ENCODE measurements around the gene STK35.

GRCh38 chr20:2122936-2123335 lies 21.3 kb downstream of the STK35 start:
- no peak for TF ChIP-seq ZNF747 (CRISPR knock-in tag; IDR thresholded peaks at IDR 0.05; ENCODE audit: borderline replicate concordance)
- TF ChIP-seq MYC (CRISPR knock-in tag; IDR thresholded peaks at IDR 0.05; ENCODE audit: borderline replicate concordance) = no peak
- no peak for TF ChIP-seq CHD2 (IDR thresholded peaks at IDR 0.05; ENCODE audit: low read depth, low read length)

Measured in HepG2 (cell line).